ENCODE measurements around the gene SRBD1. TPM values are rescaled to one million over a fixed set of nuclear protein-coding genes. Genes with fewer than 3 reads are reported as not detected.

Gene SRBD1
- total and polyA plus RNA-seq, 4 donors: 4.0 to 22.2 (median 10.0) TPM

DNA sequence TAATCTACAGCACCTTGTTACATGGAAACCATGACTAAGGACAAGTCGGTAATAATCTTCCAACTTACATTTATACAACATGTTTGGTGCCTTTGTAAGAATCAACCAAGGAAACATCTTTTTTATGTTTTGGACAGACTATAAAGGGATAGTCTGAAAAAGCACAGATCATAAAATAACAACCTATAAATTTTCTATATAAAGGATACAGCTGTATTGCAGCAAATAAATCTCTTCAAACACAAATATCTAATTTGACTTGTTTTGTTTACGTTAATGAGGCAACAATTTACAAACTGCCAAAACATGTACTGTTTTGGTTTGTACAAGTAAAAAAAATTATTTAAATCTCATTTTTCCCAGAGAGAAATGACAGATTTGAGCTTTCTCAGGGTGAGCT, 92.5 kb downstream of the SRBD1 start (continued):
- TF ChIP-seq FOXA2 (IDR thresholded peaks at IDR 0.05) (no peak), SP1 (IDR thresholded peaks at IDR 0.05) (no peak), HNF4A (conservative IDR thresholded peaks at IDR 0.05) (no peak)

DNA sequence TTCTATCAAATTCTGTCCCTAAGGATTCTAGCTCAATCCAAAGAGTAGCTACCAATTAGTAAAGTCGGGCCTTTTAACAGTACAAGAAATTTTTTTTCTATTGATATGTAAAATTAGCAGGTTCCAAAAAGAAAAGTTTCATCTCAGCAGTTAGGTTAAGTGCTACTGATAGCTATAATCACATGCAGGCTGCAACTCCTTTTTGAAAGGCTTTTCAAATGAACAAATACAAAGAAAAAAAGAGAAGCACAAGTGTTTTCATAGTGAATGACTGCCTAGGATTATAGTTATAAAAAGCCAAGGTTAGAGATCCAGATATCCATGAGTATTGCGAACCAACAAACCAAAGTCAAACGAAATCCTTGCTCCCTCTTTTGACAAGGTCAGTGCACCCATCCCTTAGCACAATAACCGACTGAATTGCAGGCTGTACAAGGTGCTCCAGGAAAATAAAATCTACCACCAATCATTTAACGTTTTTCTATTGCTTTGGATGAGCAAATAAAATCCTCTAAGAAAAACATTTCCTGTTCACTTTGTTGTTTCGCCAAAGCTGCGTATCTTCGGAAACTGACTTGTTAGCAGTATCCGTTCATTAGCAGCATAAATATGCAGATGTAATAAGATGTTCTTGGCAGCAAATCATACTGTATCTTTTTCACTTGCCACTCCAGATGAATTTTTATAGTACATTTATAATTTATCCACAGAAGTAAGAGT, 100.2 kb downstream of the SRBD1 start:
- Histone ChIP-seq H3K27ac (ENCODE audit: low read depth in 1 of 2, low read length in 2 of 2) (no peak overlapping the region), H3K9ac (ENCODE audit: low read depth in 1 of 2, low read length in 2 of 2) (no peak overlapping the region), H3K4me3 (ENCODE audit: low read depth in 1 of 3, low read length in 3 of 3) (no peak overlapping the region), H3K36me3 (ENCODE audit: control insufficient read depth in 4 of 4, insufficient read depth in 3 of 4, low read depth in 1 of 4, low read length in 3 of 4) (peaks cover 0 to 3% (median 0%) of the 10 kb centered on the region in 4 donors), H3K27me3 (ENCODE audit: control insufficient read depth in 4 of 4, insufficient read depth in 4 of 4, low read length in 3 of 4) (no peaks in the 10 kb centered on the region), H3K9me3 (ENCODE audit: control insufficient read depth in 4 of 4, low read length in 3 of 4) (no peaks in the 10 kb centered on the region), H3K4me1 (ENCODE audit: control insufficient read depth in 4 of 4, insufficient read depth in 4 of 4, low read length in 3 of 4) (no peaks in the 10 kb centered on the region)
- no peak for DNase-seq (ENCODE audit: low spot score)
- TF ChIP-seq SP1 (IDR thresholded peaks at IDR 0.05) (no peak), HNF4A (conservative IDR thresholded peaks at IDR 0.05) (no peak), FOXA2 (IDR thresholded peaks at IDR 0.05) (no peak), TAF1 (conservative IDR thresholded peaks at IDR 0.05) (no peak), FOXA1 (IDR thresholded peaks at IDR 0.05) (no peak), HNF4G (IDR thresholded peaks at IDR 0.05) (no peak), NR2F2 (IDR thresholded peaks at IDR 0.05) (no peak), YY1 (IDR thresholded peaks at IDR 0.05) (no peak), GABPA (IDR thresholded peaks at IDR 0.05 in 1 of 2, conservative IDR thresholded peaks at IDR 0.05 in 1 of 2) (no peak), RAD21 (IDR thresholded peaks at IDR 0.05) (no peak), EGR1 (IDR thresholded peaks at IDR 0.05; ENCODE audit: low read depth in 2 of 2) (no peak), JUND (IDR thresholded peaks at IDR 0.05) (no peak), RXRA (IDR thresholded peaks at IDR 0.05) (no peak)
- TF ChIP-seq, protein P1, sequence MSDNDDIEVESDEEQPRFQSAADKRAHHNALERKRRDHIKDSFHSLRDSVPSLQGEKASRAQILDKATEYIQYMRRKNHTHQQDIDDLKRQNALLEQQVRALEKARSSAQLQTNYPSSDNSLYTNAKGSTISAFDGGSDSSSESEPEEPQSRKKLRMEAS (IDR thresholded peaks at IDR 0.05): no peak
- TF ChIP-seq, protein P2, sequence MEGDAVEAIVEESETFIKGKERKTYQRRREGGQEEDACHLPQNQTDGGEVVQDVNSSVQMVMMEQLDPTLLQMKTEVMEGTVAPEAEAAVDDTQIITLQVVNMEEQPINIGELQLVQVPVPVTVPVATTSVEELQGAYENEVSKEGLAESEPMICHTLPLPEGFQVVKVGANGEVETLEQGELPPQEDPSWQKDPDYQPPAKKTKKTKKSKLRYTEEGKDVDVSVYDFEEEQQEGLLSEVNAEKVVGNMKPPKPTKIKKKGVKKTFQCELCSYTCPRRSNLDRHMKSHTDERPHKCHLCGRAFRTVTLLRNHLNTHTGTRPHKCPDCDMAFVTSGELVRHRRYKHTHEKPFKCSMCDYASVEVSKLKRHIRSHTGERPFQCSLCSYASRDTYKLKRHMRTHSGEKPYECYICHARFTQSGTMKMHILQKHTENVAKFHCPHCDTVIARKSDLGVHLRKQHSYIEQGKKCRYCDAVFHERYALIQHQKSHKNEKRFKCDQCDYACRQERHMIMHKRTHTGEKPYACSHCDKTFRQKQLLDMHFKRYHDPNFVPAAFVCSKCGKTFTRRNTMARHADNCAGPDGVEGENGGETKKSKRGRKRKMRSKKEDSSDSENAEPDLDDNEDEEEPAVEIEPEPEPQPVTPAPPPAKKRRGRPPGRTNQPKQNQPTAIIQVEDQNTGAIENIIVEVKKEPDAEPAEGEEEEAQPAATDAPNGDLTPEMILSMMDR (IDR thresholded peaks at IDR 0.05; ENCODE audit: low read depth, low read length, missing input control): no peak
- TF ChIP-seq, protein P3, sequence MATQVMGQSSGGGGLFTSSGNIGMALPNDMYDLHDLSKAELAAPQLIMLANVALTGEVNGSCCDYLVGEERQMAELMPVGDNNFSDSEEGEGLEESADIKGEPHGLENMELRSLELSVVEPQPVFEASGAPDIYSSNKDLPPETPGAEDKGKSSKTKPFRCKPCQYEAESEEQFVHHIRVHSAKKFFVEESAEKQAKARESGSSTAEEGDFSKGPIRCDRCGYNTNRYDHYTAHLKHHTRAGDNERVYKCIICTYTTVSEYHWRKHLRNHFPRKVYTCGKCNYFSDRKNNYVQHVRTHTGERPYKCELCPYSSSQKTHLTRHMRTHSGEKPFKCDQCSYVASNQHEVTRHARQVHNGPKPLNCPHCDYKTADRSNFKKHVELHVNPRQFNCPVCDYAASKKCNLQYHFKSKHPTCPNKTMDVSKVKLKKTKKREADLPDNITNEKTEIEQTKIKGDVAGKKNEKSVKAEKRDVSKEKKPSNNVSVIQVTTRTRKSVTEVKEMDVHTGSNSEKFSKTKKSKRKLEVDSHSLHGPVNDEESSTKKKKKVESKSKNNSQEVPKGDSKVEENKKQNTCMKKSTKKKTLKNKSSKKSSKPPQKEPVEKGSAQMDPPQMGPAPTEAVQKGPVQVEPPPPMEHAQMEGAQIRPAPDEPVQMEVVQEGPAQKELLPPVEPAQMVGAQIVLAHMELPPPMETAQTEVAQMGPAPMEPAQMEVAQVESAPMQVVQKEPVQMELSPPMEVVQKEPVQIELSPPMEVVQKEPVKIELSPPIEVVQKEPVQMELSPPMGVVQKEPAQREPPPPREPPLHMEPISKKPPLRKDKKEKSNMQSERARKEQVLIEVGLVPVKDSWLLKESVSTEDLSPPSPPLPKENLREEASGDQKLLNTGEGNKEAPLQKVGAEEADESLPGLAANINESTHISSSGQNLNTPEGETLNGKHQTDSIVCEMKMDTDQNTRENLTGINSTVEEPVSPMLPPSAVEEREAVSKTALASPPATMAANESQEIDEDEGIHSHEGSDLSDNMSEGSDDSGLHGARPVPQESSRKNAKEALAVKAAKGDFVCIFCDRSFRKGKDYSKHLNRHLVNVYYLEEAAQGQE (IDR thresholded peaks at IDR 0.05): no peak
- TF ChIP-seq, protein P4, sequence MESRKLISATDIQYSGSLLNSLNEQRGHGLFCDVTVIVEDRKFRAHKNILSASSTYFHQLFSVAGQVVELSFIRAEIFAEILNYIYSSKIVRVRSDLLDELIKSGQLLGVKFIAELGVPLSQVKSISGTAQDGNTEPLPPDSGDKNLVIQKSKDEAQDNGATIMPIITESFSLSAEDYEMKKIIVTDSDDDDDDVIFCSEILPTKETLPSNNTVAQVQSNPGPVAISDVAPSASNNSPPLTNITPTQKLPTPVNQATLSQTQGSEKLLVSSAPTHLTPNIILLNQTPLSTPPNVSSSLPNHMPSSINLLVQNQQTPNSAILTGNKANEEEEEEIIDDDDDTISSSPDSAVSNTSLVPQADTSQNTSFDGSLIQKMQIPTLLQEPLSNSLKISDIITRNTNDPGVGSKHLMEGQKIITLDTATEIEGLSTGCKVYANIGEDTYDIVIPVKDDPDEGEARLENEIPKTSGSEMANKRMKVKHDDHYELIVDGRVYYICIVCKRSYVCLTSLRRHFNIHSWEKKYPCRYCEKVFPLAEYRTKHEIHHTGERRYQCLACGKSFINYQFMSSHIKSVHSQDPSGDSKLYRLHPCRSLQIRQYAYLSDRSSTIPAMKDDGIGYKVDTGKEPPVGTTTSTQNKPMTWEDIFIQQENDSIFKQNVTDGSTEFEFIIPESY (IDR thresholded peaks at IDR 0.05): no peak
- TF ChIP-seq, protein P5, sequence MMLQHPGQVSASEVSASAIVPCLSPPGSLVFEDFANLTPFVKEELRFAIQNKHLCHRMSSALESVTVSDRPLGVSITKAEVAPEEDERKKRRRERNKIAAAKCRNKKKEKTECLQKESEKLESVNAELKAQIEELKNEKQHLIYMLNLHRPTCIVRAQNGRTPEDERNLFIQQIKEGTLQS (IDR thresholded peaks at IDR 0.05): no peak
- 70% methylated on average over 9 of the region's 9 CpGs for WGBS
